GM12892 (cell line): Measurements from ENCODE around the gene KREMEN2.

Experiments
- DNase-seq: peaks from one replicate; pipeline ENCODE4 v3.0.0; 2011; ENCODE audit not compliant: insufficient read length
- FAIRE-seq: peaks from 2 replicates; lab custom pipeline; 2011; peaks lifted over from hg19 to GRCh38; lab: Jason Lieb, UNC
- POLR2A ChIP-seq: IDR thresholded peaks from 2 replicates; pipeline ENCODE4 v1.6.1; 2011; ENCODE audit warnings: low read depth, low read length, control low read depth
- POLR2AphosphoS5 ChIP-seq: IDR thresholded peaks from 2 replicates; pipeline ENCODE4 v1.6.1; 2011; ENCODE audit warnings: low read depth, low read length, control low read depth
- TAF1 ChIP-seq: IDR thresholded peaks from 2 replicates; pipeline ENCODE4 v1.6.1; 2011; ENCODE audit warnings: low read depth, mild to moderate bottlenecking, control low read depth, low read length, borderline replicate concordance

Gene KREMEN2

GRCh38 chr16:2956579-2956956 lies 7.5 kb upstream of the KREMEN2 start:
- no peak for TF ChIP-seq TAF1
- TF ChIP-seq POLR2AphosphoS5: no peak
- no peak for TF ChIP-seq POLR2A
- no peak for FAIRE-seq
- no peak for DNase-seq

- FAIRE-seq: peak; percentile 85
- TF ChIP-seq POLR2AphosphoS5: no peak
- no peak for TF ChIP-seq TAF1
- no peak for TF ChIP-seq POLR2A
- no peak for DNase-seq
Measured at GRCh38 chr16:2959206-2959605, 4.9 kb upstream of the KREMEN2 start.

- FAIRE-seq: no peak
- DNase-seq: no peak
- TF ChIP-seq POLR2AphosphoS5 (no peak), POLR2A (no peak), TAF1 (no peak)
Measured at GRCh38 chr16:2960183-2961010, 3.7 kb upstream of the KREMEN2 start.

GRCh38 chr16:2962334-2963073 lies 1.6 kb upstream of the KREMEN2 start:
- no peak for TF ChIP-seq POLR2A
- no peak for TF ChIP-seq TAF1
- TF ChIP-seq POLR2AphosphoS5: no peak
- DNase-seq (no peak), FAIRE-seq (no peak)

GRCh38 chr16:2963074-2963722 lies 877 bp upstream of the KREMEN2 start:
- DNase-seq: no peak
- TF ChIP-seq POLR2AphosphoS5: no peak
- peak; percentile 5 for FAIRE-seq

- TF ChIP-seq TAF1 (no peak), POLR2A (no peak), POLR2AphosphoS5 (no peak)
- FAIRE-seq (no peak), DNase-seq (peak; percentile 76)
Measured at GRCh38 chr16:2964475-2965336, 631 bp downstream of the KREMEN2 start.

- no peak for FAIRE-seq
- TF ChIP-seq POLR2AphosphoS5 (no peak), POLR2A (no peak), TAF1 (no peak)
- DNase-seq: no peak
Measured at GRCh38 chr16:2966043-2966807, 2.1 kb downstream of the KREMEN2 start.

GRCh38 chr16:2966808-2967191 lies 2.7 kb downstream of the KREMEN2 start:
- TF ChIP-seq TAF1 (no peak), POLR2AphosphoS5 (no peak), POLR2A (no peak)
- DNase-seq (no peak), FAIRE-seq (no peak)

GRCh38 chr16:2967211-2967631 lies 3.1 kb downstream of the KREMEN2 start:
- no peak for DNase-seq
- no peak for FAIRE-seq
- TF ChIP-seq POLR2AphosphoS5 (no peak), POLR2A (no peak), TAF1 (no peak)

GRCh38 chr16:2967721-2968161 lies 3.7 kb downstream of the KREMEN2 start:
- TF ChIP-seq POLR2AphosphoS5 (no peak), POLR2A (no peak), TAF1 (no peak)
- DNase-seq (no peak), FAIRE-seq (no peak)

GRCh38 chr16:2968368-2968737 lies 4.3 kb downstream of the KREMEN2 start:
- no peak for FAIRE-seq
- DNase-seq: no peak

More at GRCh38 chr16:2968368-2968737, 4.3 kb downstream of the KREMEN2 start:
- TF ChIP-seq TAF1: no peak
- no peak for TF ChIP-seq POLR2AphosphoS5
- no peak for TF ChIP-seq POLR2A
